ENCODE results near the gene TMEM178B.

DNA sequence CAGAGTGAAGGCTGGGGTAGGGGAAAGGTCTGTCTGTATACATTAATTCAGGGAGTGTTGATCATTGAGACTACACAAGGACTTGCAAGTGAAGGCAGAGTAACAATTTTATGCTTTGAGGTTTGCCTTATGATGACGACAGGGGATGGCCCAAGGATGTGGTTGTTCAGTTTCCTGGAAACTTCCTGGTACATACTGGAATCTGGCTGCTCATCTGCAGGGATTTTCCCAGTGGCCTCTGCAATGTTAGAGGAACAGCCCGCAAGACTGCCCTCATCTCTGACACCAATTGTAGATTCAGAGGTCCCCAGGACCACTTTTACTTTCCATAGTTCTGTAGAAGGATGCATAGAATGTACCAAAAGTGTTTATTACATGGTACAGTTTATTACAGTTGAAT is 189.6 kb downstream of the TMEM178B start:
- no peak for TF ChIP-seq MAFK (IDR thresholded peaks at IDR 0.05; ENCODE audit: low read depth, low read length)
- no peak for TF ChIP-seq BHLHE40 (IDR thresholded peaks at IDR 0.05; ENCODE audit: low read depth, low read length)
- TF ChIP-seq MAZ (IDR thresholded peaks at IDR 0.05; ENCODE audit: borderline replicate concordance, low read depth, low read length), result no peak
- TF ChIP-seq, protein P1, sequence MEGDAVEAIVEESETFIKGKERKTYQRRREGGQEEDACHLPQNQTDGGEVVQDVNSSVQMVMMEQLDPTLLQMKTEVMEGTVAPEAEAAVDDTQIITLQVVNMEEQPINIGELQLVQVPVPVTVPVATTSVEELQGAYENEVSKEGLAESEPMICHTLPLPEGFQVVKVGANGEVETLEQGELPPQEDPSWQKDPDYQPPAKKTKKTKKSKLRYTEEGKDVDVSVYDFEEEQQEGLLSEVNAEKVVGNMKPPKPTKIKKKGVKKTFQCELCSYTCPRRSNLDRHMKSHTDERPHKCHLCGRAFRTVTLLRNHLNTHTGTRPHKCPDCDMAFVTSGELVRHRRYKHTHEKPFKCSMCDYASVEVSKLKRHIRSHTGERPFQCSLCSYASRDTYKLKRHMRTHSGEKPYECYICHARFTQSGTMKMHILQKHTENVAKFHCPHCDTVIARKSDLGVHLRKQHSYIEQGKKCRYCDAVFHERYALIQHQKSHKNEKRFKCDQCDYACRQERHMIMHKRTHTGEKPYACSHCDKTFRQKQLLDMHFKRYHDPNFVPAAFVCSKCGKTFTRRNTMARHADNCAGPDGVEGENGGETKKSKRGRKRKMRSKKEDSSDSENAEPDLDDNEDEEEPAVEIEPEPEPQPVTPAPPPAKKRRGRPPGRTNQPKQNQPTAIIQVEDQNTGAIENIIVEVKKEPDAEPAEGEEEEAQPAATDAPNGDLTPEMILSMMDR (conservative IDR thresholded peaks at IDR 0.05; ENCODE audit: low read depth, low read length), result no peak
- TF ChIP-seq RFX5 (IDR thresholded peaks at IDR 0.05; ENCODE audit: low read depth, low read length), result no peak
- no peak for TF ChIP-seq POLR2A (IDR thresholded peaks at IDR 0.05; ENCODE audit: low read depth, low read length)
- TF ChIP-seq NFE2L2 (IDR thresholded peaks at IDR 0.05; ENCODE audit: low read depth, low read length), result no peak
- no peak for TF ChIP-seq RAD21 (IDR thresholded peaks at IDR 0.05; ENCODE audit: low read length)
- no peak for TF ChIP-seq CEBPB (IDR thresholded peaks at IDR 0.05; ENCODE audit: low read depth, low read length)
- no peak for TF ChIP-seq USF2 (IDR thresholded peaks at IDR 0.05; ENCODE audit: low read depth, low read length)

All from IMR-90 (cell line).